Right atrium auricular region (tissue), 2 donors: ENCODE data around the gene SOX5. TPM values are rescaled to one million over a fixed set of nuclear protein-coding genes. Genes with fewer than 3 reads are reported as not detected.

Source experiments
- DNase-seq: peaks from one replicate; pipeline ENCODE4 v3.0.0-alpha.2; 2019; ENCODE audit warnings: low spot score
- H3K27ac ChIP-seq, 2 donors: fragments of 200-600 bp; sonication (generic); 1 replicate in 1 of 2; 2 replicates in 1 of 2; pipeline ENCODE4 v1.5.1; 2016 to 2019
- H3K27me3 ChIP-seq, 2 donors: fragments of 200-600 bp; sonication (generic); one replicate each; pipeline versions ENCODE4 v1.5.1 to v1.6.0; 2017 to 2019
- H3K36me3 ChIP-seq: fragments of 200-600 bp; sonication (generic); one replicate; pipeline ENCODE4 v1.5.1; 2016
- H3K4me1 ChIP-seq, 2 donors: fragments of 200-600 bp; sonication (generic); one replicate each; pipeline versions ENCODE4 v1.5.1 to v1.6.0; 2017 to 2019
- H3K4me3 ChIP-seq, 2 donors: fragments of 200-600 bp; sonication (generic); 1 replicate in 1 of 2; 2 replicates in 1 of 2; pipeline ENCODE4 v1.5.1; 2017 to 2019; ENCODE audit warnings: mild to moderate bottlenecking in 1 of 2, moderate library complexity in 1 of 2
- H3K9me3 ChIP-seq, 2 donors: fragments of 200-600 bp; sonication (generic); one replicate each; pipeline ENCODE4 v1.5.1; 2019
- CTCF ChIP-seq, 2 donors: fragments of 200-600 bp; sonication (generic); IDR thresholded peaks; one replicate each; pipeline ENCODE4 v1.5.1; 2019; ENCODE audit warnings: antibody characterized with exemption in 2 of 2
- total RNA-seq, 2 donors: library from RNA; depleted of rRNA; stranded (reverse); fragments of >200 nt; gene quantifications; one replicate each; pipeline ENCODE4 v1.1.0, GENCODE V29; 2016

Gene SOX5
- total RNA-seq, 2 donors from 2014 or later: 3.9 to 5.6 TPM

GRCh38 chr12:23546756-23547155 is 402.7 kb downstream of the SOX5 start:
- Histone ChIP-seq H3K9me3 (no peaks in the 10 kb centered on the region), H3K36me3 (no peaks in the 10 kb centered on the region), H3K27me3 (no peaks in the 10 kb centered on the region), H3K4me1 (no peaks in the 10 kb centered on the region), H3K27ac (no peak overlapping the region), H3K4me3 (no peak overlapping the region)
- DNase-seq: no peak
- TF ChIP-seq CTCF (IDR thresholded peaks at IDR 0.05): no peak

- Histone ChIP-seq H3K27ac (no peak overlapping the region), H3K4me3 (no peak overlapping the region), H3K4me1 (no peaks in the 10 kb centered on the region), H3K9me3 (no peaks in the 10 kb centered on the region), H3K27me3 (no peaks in the 10 kb centered on the region), H3K36me3 (no peaks in the 10 kb centered on the region)
- TF ChIP-seq CTCF (IDR thresholded peaks at IDR 0.05): no peak
- DNase-seq: no peak
Observed at GRCh38 chr12:23543767-23544166, 405.7 kb downstream of the SOX5 start.

DNA sequence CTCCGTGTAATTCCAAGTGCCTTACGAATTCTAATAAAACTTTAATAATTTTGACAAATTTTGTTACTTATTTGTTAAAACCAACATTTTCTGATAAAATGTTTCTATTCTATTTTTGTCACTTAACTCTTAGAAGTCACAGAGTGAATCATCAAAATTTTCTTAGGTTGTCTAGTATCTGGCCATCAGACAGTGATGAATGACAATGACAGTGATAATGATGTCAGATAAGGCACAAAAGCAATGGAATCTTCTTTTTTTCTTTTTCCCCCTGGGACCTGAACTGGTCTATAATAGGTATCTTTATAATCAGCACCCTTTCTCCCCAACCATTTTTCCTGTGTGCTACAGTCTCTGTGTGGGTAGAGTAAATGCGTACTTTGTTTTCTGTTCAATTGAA is 407.3 kb downstream of the SOX5 start:
- DNase-seq: no peak
- no peaks in the 10 kb centered on the region for H3K27me3 ChIP-seq
- H3K4me3 ChIP-seq: no peak overlapping the region
- H3K4me1 ChIP-seq: no peaks in the 10 kb centered on the region
- TF ChIP-seq CTCF (IDR thresholded peaks at IDR 0.05): no peak
- H3K9me3 ChIP-seq: no peaks in the 10 kb centered on the region
- H3K36me3 ChIP-seq: no peaks in the 10 kb centered on the region
- no peak overlapping the region for H3K27ac ChIP-seq

- no peak for TF ChIP-seq CTCF (IDR thresholded peaks at IDR 0.05)
- no peaks in the 10 kb centered on the region for H3K36me3 ChIP-seq
- H3K4me3 ChIP-seq: no peak overlapping the region
- H3K27ac ChIP-seq: no peak overlapping the region
- no peaks in the 10 kb centered on the region for H3K9me3 ChIP-seq
- no peaks in the 10 kb centered on the region for H3K27me3 ChIP-seq
- no peak for DNase-seq
- H3K4me1 ChIP-seq: no peaks in the 10 kb centered on the region
Observed at GRCh38 chr12:23540572-23540971, 408.9 kb downstream of the SOX5 start.

DNA sequence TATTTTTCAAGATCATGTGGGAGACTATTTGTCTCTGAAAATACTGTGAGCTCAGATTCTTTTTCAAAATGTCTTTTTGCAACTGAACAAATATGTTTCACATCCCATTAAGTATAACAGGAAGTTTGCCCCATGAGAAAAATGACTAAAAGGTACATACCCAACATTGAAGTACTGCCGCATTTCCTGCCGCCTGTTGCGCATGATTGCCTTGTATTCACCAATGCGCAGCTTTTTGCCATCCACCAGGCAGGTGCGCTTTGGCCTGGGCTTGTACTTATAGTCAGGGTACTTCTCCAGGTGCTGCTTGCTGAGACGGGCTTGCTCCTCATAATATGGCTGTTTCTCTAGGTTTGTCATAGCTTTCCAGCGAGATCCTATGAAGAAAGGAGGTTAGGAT is 413.2 kb downstream of the SOX5 start:
- no peak for DNase-seq
- Histone ChIP-seq H3K9me3 (no peaks in the 10 kb centered on the region), H3K4me1 (no peaks in the 10 kb centered on the region), H3K27me3 (no peaks in the 10 kb centered on the region), H3K4me3 (no peak overlapping the region), H3K27ac (no peak overlapping the region), H3K36me3 (no peaks in the 10 kb centered on the region)
- TF ChIP-seq CTCF (IDR thresholded peaks at IDR 0.05): no peak

DNA sequence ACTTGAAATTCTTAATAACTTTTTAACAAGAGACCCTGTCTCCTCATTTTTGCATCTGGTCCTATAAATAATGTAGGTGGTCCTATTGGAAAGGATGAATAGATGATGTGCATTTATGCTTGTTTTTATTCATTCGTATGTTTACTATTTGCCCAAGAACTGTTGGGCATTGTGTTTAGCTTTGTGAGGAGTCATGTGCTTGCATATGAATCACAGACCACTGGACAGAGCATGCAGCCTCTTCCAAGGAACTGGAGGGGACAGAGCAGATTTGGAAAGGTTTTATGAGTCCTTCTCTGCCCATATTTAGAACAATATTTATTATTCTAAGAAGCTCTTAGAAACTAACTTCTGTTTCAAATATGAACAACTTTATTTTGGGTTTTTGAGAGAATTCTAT is 414.0 kb downstream of the SOX5 start:
- Histone ChIP-seq H3K36me3 (no peaks in the 10 kb centered on the region), H3K4me1 (no peaks in the 10 kb centered on the region), H3K27me3 (no peaks in the 10 kb centered on the region), H3K9me3 (no peaks in the 10 kb centered on the region), H3K27ac (no peak overlapping the region), H3K4me3 (no peak overlapping the region)
- no peak for DNase-seq
- no peak for TF ChIP-seq CTCF (IDR thresholded peaks at IDR 0.05)
